Ectodermal cell (in vitro differentiated cells): ENCODE measurements around the gene CPSF3.
A peak's percentile ranks its signal among the peaks of the same experiment; 100 is the strongest.

Experiments
- H3K27ac ChIP-seq: 2 replicates; pipeline ENCODE4 v1.7.0; 2013; ENCODE audit warnings: mild to moderate bottlenecking, low read depth, low read length; ENCODE audit not compliant: insufficient read depth, poor library complexity, severe bottlenecking
- H3K27me3 ChIP-seq: 2 replicates; pipeline ENCODE4 v1.7.0; 2013; ENCODE audit warnings: mild to moderate bottlenecking, low read length; ENCODE audit not compliant: insufficient read depth, control insufficient read depth, poor library complexity, severe bottlenecking
- H3K36me3 ChIP-seq: one replicate; pipeline ENCODE4 v1.7.0; 2013; ENCODE audit warnings: low read length; ENCODE audit not compliant: control insufficient read depth, insufficient read depth
- H3K4me1 ChIP-seq: one replicate; pipeline ENCODE4 v1.7.0; 2013; ENCODE audit warnings: low read length; ENCODE audit not compliant: control insufficient read depth, insufficient read depth
- H3K4me3 ChIP-seq: 2 replicates; pipeline ENCODE4 v1.7.0; 2013; ENCODE audit warnings: low read depth, low read length, control low read depth; ENCODE audit not compliant: insufficient read depth
- H3K9me3 ChIP-seq: 2 replicates; pipeline ENCODE4 v1.7.0; 2013; ENCODE audit warnings: mild to moderate bottlenecking, low read length, moderate library complexity; ENCODE audit not compliant: control insufficient read depth
- WGBS, 2 experiments: methylation state at CpG; one replicate each; pipeline ENCODE4 v1.1.7; 2013; ENCODE audit warnings: missing lambda C conversion rate in 2 of 2; 5-methylcytosine and 5-hydroxymethylcytosine counted together

CPSF3 gene

DNA sequence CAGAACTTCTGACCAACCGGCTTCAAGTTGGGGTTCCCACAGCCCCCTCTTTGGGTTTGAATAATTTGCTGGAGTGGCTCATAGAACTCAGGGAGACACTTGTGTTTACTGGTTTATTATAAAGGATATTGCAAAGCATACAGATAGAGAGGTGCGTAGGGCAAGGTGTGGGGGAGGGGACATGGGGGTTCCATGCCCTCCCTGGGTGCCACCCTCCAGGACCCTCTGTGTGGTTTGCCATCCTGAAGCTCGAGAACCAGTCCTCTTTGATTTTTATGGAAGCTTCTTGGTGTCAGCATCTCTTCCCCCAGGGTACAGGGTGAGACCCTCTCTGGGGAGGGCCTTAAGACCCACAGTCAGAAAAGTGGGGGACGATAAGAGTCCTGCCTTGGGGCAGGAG is 38.9 kb upstream of the CPSF3 start:
- Histone ChIP-seq H3K27ac (no peak overlapping the region), H3K27me3 (no peaks in the 10 kb centered on the region), H3K9me3 (no peaks in the 10 kb centered on the region), H3K36me3 (peaks cover 4% of the 10 kb centered on the region), H3K4me1 (no peaks in the 10 kb centered on the region), H3K4me3 (no peak overlapping the region)
- 92 to 93% methylated on average over 4 of the region's 4 CpGs for WGBS, 2 experiments

DNA sequence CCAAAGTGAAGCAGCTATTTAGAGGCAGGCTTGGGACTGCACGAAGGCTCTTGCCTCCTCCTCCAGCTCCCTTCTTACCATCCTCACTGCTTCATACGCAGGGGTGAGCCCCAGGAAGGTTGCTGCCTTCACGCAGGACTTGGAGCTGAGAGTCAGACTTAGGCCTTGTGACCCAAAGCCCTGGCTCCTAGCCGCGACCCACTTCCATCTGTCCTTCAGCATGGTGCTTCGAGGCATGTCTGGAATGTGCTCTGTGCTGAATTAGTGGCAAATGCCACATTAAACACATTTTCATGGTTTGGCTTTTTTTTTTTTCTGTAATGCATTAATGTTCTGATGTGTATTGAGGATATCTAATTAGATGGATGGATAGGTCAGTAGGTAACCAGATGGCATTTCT is 37.6 kb upstream of the CPSF3 start:
- 90 to 96% methylated on average over 6 of the region's 6 CpGs for WGBS, 2 experiments
- H3K4me3 ChIP-seq: no peak overlapping the region
- H3K27me3 ChIP-seq: no peaks in the 10 kb centered on the region
- H3K36me3 ChIP-seq: peaks cover 4% of the 10 kb centered on the region
- H3K27ac ChIP-seq: no peak overlapping the region
- no peaks in the 10 kb centered on the region for H3K9me3 ChIP-seq
- H3K4me1 ChIP-seq: no peaks in the 10 kb centered on the region

DNA sequence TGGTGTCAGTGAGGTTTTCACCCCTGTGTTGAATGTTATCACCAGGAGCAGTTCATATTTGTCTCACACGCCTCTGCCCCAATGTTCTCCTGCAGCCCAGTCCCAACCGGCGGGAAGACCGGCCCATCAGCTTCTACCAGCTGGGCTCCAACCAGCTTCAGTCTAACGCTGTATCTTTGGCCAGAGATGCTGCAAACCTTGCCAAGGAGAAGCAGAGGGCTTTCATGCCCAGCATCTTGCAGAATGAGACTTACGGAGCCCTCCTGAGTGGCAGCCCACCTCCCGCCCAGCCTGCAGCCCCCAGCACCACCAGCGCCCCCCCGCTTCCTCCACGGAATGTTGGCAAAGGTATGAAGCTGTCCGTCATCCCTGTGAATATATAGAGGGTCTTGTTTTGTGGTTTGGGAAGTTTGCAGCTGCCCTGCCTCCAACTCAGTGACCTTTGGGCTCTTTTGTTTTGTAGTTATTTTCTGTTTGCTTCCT is 35.2 kb upstream of the CPSF3 start:
- H3K4me3 ChIP-seq: no peak overlapping the region
- 95 to 96% methylated on average over 11 of the region's 11 CpGs for WGBS, 2 experiments
- H3K27ac ChIP-seq: no peak overlapping the region
- H3K9me3 ChIP-seq: no peaks in the 10 kb centered on the region
- H3K36me3 ChIP-seq: no peaks in the 10 kb centered on the region
- peaks cover 14% of the 10 kb centered on the region for H3K4me1 ChIP-seq
- no peaks in the 10 kb centered on the region for H3K27me3 ChIP-seq

DNA sequence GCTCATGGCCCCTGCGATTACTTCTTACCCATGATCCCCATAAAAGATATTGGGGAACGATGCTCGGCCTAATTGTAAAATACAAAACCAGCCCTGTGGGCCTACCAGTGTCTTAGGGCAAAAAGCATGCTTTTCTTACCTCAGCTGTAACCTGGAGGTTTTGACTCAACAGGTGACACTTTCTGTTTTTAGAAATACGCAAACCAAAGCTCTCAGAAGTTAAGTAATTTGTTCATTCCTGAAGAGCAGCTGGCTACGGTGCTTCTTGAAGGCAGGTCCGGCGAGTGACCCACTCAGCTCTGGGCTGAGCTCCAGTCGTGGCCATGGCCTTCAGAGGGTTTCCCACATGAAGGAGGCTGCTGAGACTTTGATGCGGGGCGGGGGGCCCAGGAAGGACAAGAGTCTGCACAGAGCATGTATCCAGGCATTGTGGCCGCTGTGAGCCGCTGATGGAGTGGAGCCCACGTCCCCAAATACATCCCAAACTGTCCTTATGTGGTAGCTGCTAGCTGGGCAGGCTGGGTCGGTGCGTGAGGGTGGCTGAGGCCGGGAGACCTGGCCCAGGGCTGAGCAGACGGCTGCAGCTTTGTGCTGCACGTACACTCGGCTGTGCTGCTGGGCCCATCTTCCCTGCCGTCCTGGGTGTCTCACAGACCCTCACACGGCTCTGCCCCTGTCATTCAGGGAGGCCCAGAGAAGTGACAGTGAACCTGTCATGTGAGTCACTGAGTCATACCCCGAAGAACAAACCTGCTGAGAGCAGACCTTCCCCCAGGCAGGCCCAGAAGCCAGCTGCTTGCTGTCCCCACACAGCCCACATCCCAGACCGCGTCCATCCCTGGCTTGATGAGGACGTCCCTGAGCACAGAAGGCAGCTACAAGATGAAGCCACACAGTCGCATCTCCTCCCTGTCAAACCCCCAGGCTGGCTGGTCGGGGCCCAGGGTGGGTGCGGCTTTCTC is 34.2 kb upstream of the CPSF3 start:
- peaks cover 18% of the 10 kb centered on the region for H3K4me1 ChIP-seq
- no peak overlapping the region for H3K4me3 ChIP-seq
- no peaks in the 10 kb centered on the region for H3K36me3 ChIP-seq
- H3K27me3 ChIP-seq: no peaks in the 10 kb centered on the region
- no peak overlapping the region for H3K27ac ChIP-seq
- H3K9me3 ChIP-seq: no peaks in the 10 kb centered on the region
- 93 to 94% methylated on average over 28 of the region's 28 CpGs for WGBS, 2 experiments

DNA sequence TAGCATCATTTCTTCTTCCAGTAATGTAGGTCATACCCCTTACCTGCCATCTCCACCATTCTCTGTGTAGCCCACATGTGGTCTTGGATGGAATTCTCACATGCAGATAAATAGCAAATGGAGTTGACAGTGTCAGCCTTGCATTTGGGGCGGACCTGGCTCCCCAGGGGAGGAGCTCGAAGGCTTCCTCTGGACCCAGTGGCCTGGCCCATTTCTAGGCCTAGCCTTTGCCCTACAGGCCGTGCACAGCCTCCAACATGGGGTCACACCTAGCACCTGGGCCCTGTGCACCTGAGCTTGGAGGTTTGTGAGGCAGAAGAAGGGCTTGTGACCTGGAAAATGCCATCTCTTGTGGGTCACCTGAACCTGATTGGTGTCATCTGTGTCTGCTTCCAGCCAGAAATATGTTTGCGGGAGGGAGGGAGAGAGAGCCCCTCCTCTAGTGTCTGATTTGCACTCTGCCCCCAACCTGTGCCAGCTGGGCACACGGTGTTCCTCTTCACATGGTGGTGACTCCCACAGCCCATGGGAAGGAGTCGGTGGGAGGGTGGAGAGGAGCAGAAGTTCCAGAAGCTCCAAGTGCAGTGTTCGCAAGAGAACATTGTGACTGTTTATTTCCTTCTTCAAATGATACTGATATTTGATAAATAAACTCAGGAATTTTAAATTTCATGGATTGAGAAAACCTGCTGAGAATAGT is 33.2 kb upstream of the CPSF3 start:
- Histone ChIP-seq H3K9me3 (no peaks in the 10 kb centered on the region), H3K27me3 (no peaks in the 10 kb centered on the region), H3K36me3 (peaks cover 4% of the 10 kb centered on the region), H3K4me1 (peaks cover 18% of the 10 kb centered on the region), H3K4me3 (no peak overlapping the region), H3K27ac (no peak overlapping the region)
- WGBS, 2 experiments: 95 to 96% methylated on average over 7 of the region's 7 CpGs

DNA sequence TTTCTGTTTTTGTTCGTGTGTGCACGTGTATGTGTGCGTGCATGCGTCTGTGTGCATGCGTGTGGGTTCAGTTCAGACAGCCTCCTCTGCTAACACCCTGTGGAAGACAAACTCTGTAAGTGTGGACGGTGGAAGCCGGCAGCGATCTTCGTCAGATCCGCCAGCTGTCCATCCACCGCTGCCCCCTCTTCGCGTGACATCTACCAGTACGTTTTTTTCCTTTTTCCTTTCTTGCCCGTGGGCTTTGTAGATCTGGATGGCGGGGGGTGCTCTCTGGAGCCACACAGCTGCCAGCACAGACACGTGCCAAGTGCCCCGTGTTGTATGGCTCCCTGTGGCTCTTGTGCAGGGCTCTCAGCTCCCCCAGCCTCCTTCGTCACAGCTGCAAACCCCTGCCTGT is 32.5 kb upstream of the CPSF3 start:
- Histone ChIP-seq H3K4me1 (peaks cover 18% of the 10 kb centered on the region), H3K36me3 (peaks cover 4% of the 10 kb centered on the region), H3K27ac (no peak overlapping the region), H3K9me3 (no peaks in the 10 kb centered on the region), H3K4me3 (no peak overlapping the region), H3K27me3 (no peaks in the 10 kb centered on the region)
- WGBS, 2 experiments: 91 to 96% methylated on average over 19 of the region's 19 CpGs

DNA sequence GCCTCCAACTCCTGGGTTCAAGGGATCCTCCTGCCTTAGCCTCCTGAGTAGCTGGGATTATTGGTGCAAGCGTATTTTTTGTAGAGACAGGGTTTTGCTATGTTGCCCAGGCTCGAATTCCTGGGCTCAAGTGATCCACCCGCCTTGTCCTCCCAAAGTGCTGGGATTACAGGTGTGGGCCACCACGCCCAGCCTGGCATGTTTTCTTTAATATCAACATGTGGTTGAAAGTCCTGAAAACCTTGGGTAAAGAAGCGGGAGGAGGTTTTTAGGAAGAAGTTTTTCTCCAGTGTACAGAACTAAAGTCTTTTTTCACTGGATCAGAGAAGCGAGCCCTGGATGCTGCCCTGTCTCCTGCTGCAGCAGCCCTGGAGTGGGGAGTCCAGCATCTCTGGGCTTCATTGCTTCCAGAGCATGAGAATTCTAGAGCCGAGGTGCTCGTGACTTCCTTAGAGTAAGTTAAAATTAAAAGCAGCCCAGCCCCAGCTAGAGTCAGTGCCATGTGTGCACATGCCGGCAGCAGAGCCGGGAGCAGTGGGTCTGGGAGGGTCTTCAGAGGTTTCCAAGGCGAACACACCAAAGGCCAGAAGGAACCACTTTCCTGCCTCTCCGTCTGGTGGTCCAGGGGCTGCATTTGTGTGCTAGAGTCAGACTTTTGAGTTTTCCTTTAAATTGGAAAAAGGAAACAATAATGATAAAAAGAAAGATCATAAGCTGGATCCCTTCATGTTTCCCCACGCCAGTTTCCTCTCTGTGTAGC is 31.3 kb upstream of the CPSF3 start:
- H3K36me3 ChIP-seq: peaks cover 4% of the 10 kb centered on the region
- H3K27ac ChIP-seq: no peak overlapping the region
- H3K4me1 ChIP-seq: peaks cover 18% of the 10 kb centered on the region
- H3K27me3 ChIP-seq: no peaks in the 10 kb centered on the region
- H3K4me3 ChIP-seq: no peak overlapping the region
- H3K9me3 ChIP-seq: no peaks in the 10 kb centered on the region
- WGBS, 2 experiments: 91 to 94% methylated on average over 13 of the region's 13 CpGs

DNA sequence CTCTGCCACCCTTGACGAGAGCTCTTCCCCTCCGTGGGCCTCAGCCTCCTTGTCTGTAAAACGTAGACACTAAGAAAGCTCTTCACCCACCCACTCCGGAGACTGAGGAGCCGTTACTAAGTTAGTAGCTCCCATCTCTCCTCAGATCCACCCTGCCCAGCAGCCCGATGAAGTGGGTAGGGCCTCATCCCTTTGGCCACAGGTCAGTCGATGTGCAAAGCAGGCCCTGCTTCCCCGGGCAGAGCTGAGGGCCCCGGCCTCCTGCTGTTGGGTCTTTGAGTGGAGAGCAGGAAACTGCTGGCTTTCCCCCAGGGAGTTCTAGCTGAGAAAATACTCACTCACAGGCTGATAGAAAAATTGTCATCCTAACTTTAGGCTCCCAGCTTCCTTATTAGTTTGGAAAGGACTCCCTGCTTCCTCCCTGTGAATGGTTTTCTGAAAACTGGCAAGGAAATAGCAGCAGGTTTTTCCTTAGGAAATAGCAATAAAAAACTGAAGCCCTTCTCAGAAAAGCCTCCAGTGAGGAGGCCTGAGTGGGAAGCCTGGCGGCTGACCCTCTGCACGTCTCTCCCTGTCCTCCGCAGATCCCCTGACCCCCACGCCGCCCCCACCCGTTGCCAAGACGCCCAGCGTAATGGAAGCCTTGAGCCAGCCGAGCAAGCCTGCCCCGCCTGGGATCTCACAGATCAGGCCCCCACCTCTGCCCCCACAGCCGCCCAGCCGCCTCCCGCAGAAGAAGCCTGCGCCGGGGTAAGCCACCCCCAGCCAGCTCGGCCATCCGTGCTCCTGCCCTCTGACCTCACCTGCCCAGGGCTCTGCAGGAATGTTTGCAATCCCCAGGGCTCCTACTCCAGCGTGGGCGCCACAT is 30.3 kb upstream of the CPSF3 start:
- Histone ChIP-seq H3K4me1 (peaks cover 18% of the 10 kb centered on the region), H3K27ac (peak overlapping the region; percentile 16), H3K36me3 (peaks cover 4% of the 10 kb centered on the region), H3K9me3 (no peaks in the 10 kb centered on the region), H3K4me3 (no peak overlapping the region), H3K27me3 (no peaks in the 10 kb centered on the region)
- WGBS, 2 experiments: 46 to 49% methylated on average over 28 of the region's 28 CpGs

DNA sequence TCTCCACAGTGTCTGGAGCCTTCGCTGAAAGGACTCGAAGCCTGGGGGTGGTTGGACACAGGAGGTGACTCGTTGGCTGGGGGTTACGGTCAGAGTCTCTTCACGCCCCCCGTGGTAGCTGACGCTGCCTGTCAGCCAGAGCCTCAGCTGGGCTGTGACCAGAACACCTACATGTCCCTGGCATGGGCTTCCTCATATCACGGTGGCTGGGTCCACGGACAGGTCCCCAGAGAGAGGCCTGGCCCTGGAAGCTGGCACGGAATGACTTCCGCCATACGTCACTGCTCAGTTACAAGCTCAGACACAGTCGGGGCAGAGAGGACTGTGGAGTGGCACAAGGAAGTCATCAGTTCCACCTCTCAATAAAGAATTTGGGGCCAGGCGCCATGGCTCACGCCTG is 28.6 kb upstream of the CPSF3 start:
- Histone ChIP-seq H3K36me3 (peaks cover 4% of the 10 kb centered on the region), H3K27me3 (no peaks in the 10 kb centered on the region), H3K4me1 (peaks cover 18% of the 10 kb centered on the region), H3K9me3 (no peaks in the 10 kb centered on the region), H3K27ac (no peak overlapping the region), H3K4me3 (no peak overlapping the region)
- WGBS, 2 experiments: 96 to 97% methylated on average over 15 of the region's 15 CpGs
